Astrocyte (in vitro differentiated cells and primary cell): ENCODE data around the gene MCL1. TPM values are rescaled to one million over a fixed set of nuclear protein-coding genes. Genes with fewer than 3 reads are reported as not detected.

ENCODE experiments used
- DNase-seq: peaks from one replicate; pipeline ENCODE4 v3.0.0-alpha.2; 2010; ENCODE audit warnings: low read depth
- FAIRE-seq: peaks from 2 replicates; lab custom pipeline; 2011; peaks lifted over from hg19 to GRCh38; lab: Jason Lieb, UNC
- H2AFZ ChIP-seq: 2 replicates; pipeline ENCODE4 v1.6.0; 2012; ENCODE audit warnings: low read depth, low read length, inconsistent platforms
- H3K27ac ChIP-seq: 2 replicates; pipeline ENCODE4 v1.5.1; 2011; ENCODE audit warnings: low read depth, low read length, inconsistent platforms
- H3K27me3 ChIP-seq: 2 replicates; pipeline ENCODE4 v1.6.0; 2011; ENCODE audit warnings: low read length, inconsistent platforms; ENCODE audit not compliant: insufficient read depth
- H3K36me3 ChIP-seq: 2 replicates; pipeline ENCODE4 v1.5.1; 2011; ENCODE audit warnings: low read length, inconsistent platforms; ENCODE audit not compliant: insufficient read depth
- H3K4me1 ChIP-seq: 2 replicates; pipeline ENCODE4 v1.5.1; 2011; ENCODE audit warnings: low read length, inconsistent platforms; ENCODE audit not compliant: insufficient read depth
- H3K4me2 ChIP-seq: 2 replicates; pipeline ENCODE4 v1.6.0; 2012; ENCODE audit warnings: low read length, inconsistent platforms
- H3K4me3 ChIP-seq: 2 replicates; pipeline ENCODE4 v1.5.1; 2011; ENCODE audit warnings: low read depth, mild to moderate bottlenecking, low read length, inconsistent platforms; ENCODE audit not compliant: insufficient read depth
- H3K79me2 ChIP-seq: 2 replicates; pipeline ENCODE4 v1.6.0; 2012; ENCODE audit warnings: mild to moderate bottlenecking, low read length, inconsistent platforms; ENCODE audit not compliant: insufficient read depth
- H3K9ac ChIP-seq: 2 replicates; pipeline ENCODE4 v1.6.0; 2012; ENCODE audit warnings: mild to moderate bottlenecking, low read length, inconsistent platforms
- H3K9me3 ChIP-seq: 2 replicates; pipeline ENCODE4 v1.5.1; 2012; ENCODE audit warnings: low read depth, mild to moderate bottlenecking, low read length, inconsistent platforms; ENCODE audit not compliant: insufficient read depth
- H4K20me1 ChIP-seq: 2 replicates; pipeline ENCODE4 v1.6.0; 2012; ENCODE audit warnings: low read length, inconsistent platforms; ENCODE audit not compliant: insufficient read depth
- H3K27ac Mint-ChIP-seq: one replicate; pipeline ENCODE4 v1.8.0; 2021; ENCODE audit warnings: mild to moderate bottlenecking, mixed read lengths; ENCODE audit not compliant: unreplicated experiment
- H3K27me3 Mint-ChIP-seq: one replicate; pipeline ENCODE4 v1.8.0; 2021; ENCODE audit warnings: low read depth, mixed read lengths; ENCODE audit not compliant: unreplicated experiment
- H3K36me3 Mint-ChIP-seq: one replicate; pipeline ENCODE4 v1.8.0; 2021; ENCODE audit warnings: low read depth, mixed read lengths; ENCODE audit not compliant: unreplicated experiment
- H3K4me1 Mint-ChIP-seq: one replicate; pipeline ENCODE4 v1.8.0; 2021; ENCODE audit warnings: low read depth, mixed read lengths; ENCODE audit not compliant: unreplicated experiment
- H3K4me3 Mint-ChIP-seq: one replicate; pipeline ENCODE4 v1.8.0; 2021; ENCODE audit warnings: mild to moderate bottlenecking, moderate library complexity, mixed read lengths; ENCODE audit not compliant: unreplicated experiment
- H3K9me3 Mint-ChIP-seq: one replicate; pipeline ENCODE4 v1.8.0; 2021; ENCODE audit warnings: mild to moderate bottlenecking, mixed read lengths; ENCODE audit not compliant: unreplicated experiment
- EZH2 ChIP-seq: IDR thresholded peaks from 2 replicates; pipeline ENCODE4 v1.6.1; 2012; ENCODE audit warnings: mild to moderate bottlenecking, low read length, inconsistent platforms; ENCODE audit not compliant: insufficient read depth
- total RNA-seq: library from RNA; stranded (reverse); gene quantifications from 2 replicates; pipeline ENCODE4 v1.2.1, GENCODE V29; 2021
- TF ChIP-seq, protein P1 (sequence below): IDR thresholded peaks from 2 replicates; pipeline ENCODE4 v1.5.1; 2011; ENCODE audit warnings: low read depth, mild to moderate bottlenecking, inconsistent platforms, low read length, moderate library complexity; ENCODE audit not compliant: insufficient read depth

MCL1 gene
- total RNA-seq, 1 donor from 2014 or later = 210 TPM

DNA sequence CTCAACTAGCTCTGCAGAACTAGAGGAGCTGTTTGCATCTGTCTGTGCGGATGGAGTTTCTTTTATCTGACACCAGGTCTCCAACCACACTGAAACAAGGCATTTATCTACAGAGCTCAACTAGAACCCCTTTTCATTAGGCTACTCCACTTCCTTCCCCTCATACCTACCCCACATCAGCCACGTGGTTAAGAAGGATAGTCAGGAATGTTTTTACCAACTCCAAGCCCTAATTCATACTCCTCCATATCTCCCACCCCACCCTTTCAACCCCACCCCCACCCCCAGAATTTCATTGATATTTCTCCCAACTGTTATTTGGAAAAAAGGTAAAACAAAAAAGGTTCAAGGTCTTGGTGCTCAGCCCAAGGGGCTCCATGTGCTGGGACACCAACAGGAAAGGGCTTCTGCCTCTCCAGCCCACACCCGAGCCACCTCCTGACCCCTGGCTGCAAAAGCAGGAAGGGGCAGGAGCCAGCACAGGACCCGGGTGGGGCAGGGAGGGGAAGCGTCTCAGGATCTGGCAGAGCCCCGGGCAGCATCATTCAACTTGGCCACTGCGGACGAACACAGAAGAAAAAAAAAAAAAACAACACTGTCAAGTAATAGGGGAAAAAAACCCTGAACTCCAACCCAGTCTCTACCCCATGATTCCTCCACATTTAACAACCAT, 43.0 kb upstream of the MCL1 start:
- no peaks in the 10 kb centered on the region for H3K9me3 ChIP-seq
- peaks cover 18% of the 10 kb centered on the region for H4K20me1 ChIP-seq
- H3K4me2 ChIP-seq = no peak overlapping the region
- H2AFZ ChIP-seq = no peak overlapping the region
- H3K9ac ChIP-seq = no peak overlapping the region
- peaks cover 38% of the 10 kb centered on the region for H3K36me3 ChIP-seq
- Mint-ChIP-seq H3K4me1 (peaks cover 17% of the 10 kb centered on the region), H3K36me3 (peaks cover 24% of the 10 kb centered on the region), H3K9me3 (no peaks in the 10 kb centered on the region), H3K27ac (no peak overlapping the region), H3K27me3 (no peaks in the 10 kb centered on the region), H3K4me3 (no peak overlapping the region)
- H3K79me2 ChIP-seq = peaks cover 18% of the 10 kb centered on the region
- DNase-seq (no peak), FAIRE-seq (no peak)
- H3K4me3 ChIP-seq = no peak overlapping the region
- no peak for TF ChIP-seq EZH2
- TF ChIP-seq, protein P1, sequence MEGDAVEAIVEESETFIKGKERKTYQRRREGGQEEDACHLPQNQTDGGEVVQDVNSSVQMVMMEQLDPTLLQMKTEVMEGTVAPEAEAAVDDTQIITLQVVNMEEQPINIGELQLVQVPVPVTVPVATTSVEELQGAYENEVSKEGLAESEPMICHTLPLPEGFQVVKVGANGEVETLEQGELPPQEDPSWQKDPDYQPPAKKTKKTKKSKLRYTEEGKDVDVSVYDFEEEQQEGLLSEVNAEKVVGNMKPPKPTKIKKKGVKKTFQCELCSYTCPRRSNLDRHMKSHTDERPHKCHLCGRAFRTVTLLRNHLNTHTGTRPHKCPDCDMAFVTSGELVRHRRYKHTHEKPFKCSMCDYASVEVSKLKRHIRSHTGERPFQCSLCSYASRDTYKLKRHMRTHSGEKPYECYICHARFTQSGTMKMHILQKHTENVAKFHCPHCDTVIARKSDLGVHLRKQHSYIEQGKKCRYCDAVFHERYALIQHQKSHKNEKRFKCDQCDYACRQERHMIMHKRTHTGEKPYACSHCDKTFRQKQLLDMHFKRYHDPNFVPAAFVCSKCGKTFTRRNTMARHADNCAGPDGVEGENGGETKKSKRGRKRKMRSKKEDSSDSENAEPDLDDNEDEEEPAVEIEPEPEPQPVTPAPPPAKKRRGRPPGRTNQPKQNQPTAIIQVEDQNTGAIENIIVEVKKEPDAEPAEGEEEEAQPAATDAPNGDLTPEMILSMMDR = no peak
- no peak overlapping the region for H3K27ac ChIP-seq
- peaks cover 14% of the 10 kb centered on the region for H3K4me1 ChIP-seq
- no peaks in the 10 kb centered on the region for H3K27me3 ChIP-seq

DNA sequence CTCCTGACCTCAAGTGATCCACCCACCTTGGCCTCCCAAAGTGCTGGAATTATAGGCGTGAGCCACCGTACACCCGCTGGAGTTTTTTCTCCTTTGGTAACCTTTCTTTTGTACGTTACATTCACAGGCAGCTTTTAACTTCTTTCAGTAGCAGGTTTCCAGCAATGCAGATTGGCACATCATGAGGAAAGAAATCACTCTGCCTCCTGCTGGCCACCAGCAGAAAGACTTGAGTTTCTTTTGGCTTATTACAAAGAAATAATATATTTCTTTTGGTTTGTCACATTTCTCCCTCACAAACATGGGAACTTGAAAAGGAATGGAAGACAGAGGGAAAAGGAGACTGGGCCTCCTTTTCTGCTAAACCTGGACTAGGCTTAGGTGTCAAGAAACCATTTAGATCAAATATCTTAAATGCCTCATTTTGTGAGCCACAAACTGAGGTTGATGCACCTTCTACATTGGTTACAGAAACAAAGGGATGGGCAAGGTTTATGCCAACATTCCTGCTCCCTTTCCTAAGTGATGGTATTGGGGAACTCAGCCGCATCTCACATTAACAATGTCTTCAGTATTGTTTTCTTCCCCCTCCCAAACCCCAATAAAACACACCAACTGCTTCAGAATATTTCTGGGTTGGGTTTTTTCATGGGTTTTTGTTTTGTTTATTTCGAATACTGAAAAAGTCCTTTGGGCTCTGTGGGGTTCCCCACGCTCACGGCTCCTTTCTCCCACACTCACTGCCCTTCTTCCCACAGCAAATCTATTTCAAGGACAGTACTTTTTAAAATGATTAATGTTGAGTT, 42.3 kb upstream of the MCL1 start:
- Histone ChIP-seq H3K27me3 (no peaks in the 10 kb centered on the region), H4K20me1 (peaks cover 16% of the 10 kb centered on the region), H3K36me3 (peaks cover 33% of the 10 kb centered on the region), H3K4me3 (no peak overlapping the region), H3K9me3 (no peaks in the 10 kb centered on the region), H3K4me1 (peaks cover 14% of the 10 kb centered on the region), H3K4me2 (no peak overlapping the region), H3K79me2 (peaks cover 11% of the 10 kb centered on the region), H3K27ac (no peak overlapping the region), H2AFZ (no peak overlapping the region), H3K9ac (no peak overlapping the region)
- TF ChIP-seq EZH2 = no peak
- TF ChIP-seq, protein P1 = peak; percentile 83
- Mint-ChIP-seq H3K9me3 (no peaks in the 10 kb centered on the region), H3K4me3 (no peak overlapping the region), H3K4me1 (peaks cover 17% of the 10 kb centered on the region), H3K27ac (no peak overlapping the region), H3K27me3 (no peaks in the 10 kb centered on the region), H3K36me3 (peaks cover 20% of the 10 kb centered on the region)
- no peak for FAIRE-seq
- peak; percentile 46 for DNase-seq
